Fibroblast of villous mesenchyme (primary cell): Measurements from ENCODE around the gene KIF20B. TPM values are rescaled to one million over a fixed set of nuclear protein-coding genes. Genes with fewer than 3 reads are reported as not detected.
"Not testable (repeated sequence)": the region's sequence is repeated elsewhere in the genome, so short reads cannot be mapped to it uniquely, and the experiment has no call there.

Source experiments
- DNase-seq: peaks from one replicate; pipeline ENCODE4 v3.0.0-alpha.2; 2010; ENCODE audit warnings: low read depth
- H3K4me3 ChIP-seq: 2 replicates; pipeline ENCODE4 v1.5.1; 2011; ENCODE audit warnings: low read depth, mild to moderate bottlenecking, low read length
- total RNA-seq: library from RNA; depleted of rRNA; stranded (reverse); fragments of >200 nt; gene quantifications from 2 replicates; pipeline ENCODE4 v1.2.3, GENCODE V29; 2012
- TF ChIP-seq, protein P1 (sequence below): IDR thresholded peaks from 2 replicates; pipeline ENCODE4 v1.5.1; 2012; ENCODE audit warnings: low read depth, mild to moderate bottlenecking, low read length; ENCODE audit not compliant: insufficient read depth

KIF20B gene
- total RNA-seq, 1 donor: 19.9 TPM

DNA sequence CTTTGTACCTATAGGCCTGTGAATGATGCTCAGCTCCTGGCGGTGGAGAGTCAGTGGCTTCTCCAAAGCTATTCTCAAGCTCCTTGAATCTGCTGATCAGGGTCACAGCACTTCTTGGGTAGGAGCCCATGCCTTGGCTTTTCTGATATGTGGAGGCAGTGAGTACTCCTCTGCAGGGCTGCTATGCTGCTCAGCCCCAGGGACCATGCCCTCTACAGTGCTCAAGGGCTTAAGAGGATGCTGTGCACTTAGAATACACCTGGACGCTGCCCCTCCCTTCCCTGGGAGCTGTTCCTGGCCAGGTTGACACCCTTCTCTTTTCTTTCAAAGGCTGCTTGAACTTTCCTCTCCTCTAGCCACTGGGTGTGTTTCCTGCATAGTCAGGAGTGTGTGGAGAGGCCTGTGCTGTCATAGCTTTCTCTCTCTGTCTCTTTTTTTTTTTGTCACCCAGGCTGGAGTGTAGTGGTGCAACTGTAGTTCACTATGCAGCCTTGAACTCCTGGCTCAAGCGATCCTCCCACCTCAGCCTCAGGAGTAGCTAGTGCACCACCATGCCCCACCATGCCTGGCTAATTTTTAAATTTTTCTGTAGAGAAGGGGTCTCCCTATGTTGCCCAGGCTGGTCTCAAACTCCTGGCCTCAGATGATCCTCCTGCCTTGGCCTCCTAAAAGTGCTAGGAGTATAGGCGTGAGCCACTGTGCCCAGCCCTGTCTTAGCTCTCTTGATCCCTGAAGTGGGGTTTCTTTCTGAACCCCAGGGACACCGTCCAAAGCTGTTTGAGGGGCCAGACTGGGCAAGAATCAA is 113.9 kb downstream of the KIF20B start:
- TF ChIP-seq, protein P1, sequence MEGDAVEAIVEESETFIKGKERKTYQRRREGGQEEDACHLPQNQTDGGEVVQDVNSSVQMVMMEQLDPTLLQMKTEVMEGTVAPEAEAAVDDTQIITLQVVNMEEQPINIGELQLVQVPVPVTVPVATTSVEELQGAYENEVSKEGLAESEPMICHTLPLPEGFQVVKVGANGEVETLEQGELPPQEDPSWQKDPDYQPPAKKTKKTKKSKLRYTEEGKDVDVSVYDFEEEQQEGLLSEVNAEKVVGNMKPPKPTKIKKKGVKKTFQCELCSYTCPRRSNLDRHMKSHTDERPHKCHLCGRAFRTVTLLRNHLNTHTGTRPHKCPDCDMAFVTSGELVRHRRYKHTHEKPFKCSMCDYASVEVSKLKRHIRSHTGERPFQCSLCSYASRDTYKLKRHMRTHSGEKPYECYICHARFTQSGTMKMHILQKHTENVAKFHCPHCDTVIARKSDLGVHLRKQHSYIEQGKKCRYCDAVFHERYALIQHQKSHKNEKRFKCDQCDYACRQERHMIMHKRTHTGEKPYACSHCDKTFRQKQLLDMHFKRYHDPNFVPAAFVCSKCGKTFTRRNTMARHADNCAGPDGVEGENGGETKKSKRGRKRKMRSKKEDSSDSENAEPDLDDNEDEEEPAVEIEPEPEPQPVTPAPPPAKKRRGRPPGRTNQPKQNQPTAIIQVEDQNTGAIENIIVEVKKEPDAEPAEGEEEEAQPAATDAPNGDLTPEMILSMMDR: no peak
- DNase-seq: no peak
- no peak overlapping the region for H3K4me3 ChIP-seq

DNA sequence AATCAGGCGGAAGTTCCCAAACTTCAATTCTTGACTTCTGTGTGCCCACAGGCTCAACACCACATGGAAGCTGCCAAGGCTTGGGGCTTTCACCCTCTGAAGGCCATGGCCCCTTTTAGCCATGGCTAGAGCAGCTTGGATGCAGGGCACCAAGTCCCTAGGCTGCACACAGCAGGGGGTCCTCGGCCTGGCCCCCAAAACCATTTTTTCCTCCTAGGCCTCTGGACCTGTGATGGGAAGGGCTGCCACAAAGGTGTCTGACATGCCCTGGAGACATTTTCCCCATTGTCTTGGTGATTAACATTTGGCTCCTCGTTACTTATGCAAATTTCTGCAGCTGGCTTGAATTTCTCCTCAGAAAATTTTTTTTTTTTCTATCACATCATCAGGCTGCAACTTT is 117.6 kb downstream of the KIF20B start:
- H3K4me3 ChIP-seq, DNase-seq: not testable (repeated sequence)

Other genes with a start within 250 kb of the KIF20B start
- gene SLC16A12, start 166.0 kb upstream of the KIF20B start, total RNA-seq: under 0.01 TPM in 2 replicates
- 5.8 and 7.3 TPM in 2 replicates for gene PANK1, start 56.3 kb upstream of the KIF20B start, total RNA-seq